Measurements from ENCODE around the gene THOC6.
A peak's percentile ranks its signal among the peaks of the same experiment; 100 is the strongest.
"Not testable (repeated sequence)": the region's sequence is repeated elsewhere in the genome, so short reads cannot be mapped to it uniquely, and the experiment has no call there.

The THOC6 gene

DNA sequence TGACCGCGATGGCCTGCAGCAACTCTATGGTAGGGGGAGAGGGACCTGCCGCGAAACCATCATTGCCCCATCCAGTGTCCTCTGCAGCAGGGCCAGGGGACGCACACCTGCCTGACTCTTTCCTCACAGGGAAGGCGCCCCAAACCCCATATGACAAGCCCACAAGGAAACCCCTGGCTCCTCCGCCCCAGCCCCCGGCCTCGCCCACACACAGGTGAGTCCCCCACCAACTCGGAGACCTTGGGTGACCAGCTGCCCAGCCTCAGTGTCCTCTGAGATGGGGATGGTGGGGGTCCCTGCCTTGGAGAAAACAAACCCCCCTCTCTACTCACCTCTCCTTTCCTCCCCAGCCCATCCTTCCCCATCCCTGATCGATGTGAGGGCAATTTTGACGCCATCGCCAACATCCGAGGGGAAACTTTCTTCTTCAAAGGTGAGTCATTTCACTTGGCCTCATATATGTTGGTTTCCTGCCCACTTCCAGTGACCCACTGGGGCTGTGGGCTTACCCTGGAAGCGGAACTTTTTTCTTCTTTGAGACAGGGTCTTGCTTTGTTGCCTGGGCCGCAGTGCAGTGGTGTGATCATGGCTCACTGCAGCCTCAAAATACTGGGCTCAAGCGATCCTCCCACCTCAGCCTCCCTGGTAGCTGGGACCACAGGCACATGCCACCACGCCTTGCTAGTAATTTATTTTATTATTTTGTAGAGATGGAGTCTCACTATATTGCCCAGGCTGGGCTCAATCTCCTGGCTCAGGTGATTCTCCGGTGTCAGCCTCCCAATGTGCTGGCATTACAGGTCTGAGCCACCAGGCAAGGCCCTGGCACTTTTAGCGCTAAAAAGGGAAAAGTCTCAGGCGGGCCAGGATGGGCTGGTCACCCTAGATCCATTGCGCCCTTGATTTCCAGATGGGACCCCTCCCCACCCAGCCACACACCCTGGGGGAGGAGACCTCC lies 33.6 kb downstream of the THOC6 start:
- DNase-seq, result no peak

DNA sequence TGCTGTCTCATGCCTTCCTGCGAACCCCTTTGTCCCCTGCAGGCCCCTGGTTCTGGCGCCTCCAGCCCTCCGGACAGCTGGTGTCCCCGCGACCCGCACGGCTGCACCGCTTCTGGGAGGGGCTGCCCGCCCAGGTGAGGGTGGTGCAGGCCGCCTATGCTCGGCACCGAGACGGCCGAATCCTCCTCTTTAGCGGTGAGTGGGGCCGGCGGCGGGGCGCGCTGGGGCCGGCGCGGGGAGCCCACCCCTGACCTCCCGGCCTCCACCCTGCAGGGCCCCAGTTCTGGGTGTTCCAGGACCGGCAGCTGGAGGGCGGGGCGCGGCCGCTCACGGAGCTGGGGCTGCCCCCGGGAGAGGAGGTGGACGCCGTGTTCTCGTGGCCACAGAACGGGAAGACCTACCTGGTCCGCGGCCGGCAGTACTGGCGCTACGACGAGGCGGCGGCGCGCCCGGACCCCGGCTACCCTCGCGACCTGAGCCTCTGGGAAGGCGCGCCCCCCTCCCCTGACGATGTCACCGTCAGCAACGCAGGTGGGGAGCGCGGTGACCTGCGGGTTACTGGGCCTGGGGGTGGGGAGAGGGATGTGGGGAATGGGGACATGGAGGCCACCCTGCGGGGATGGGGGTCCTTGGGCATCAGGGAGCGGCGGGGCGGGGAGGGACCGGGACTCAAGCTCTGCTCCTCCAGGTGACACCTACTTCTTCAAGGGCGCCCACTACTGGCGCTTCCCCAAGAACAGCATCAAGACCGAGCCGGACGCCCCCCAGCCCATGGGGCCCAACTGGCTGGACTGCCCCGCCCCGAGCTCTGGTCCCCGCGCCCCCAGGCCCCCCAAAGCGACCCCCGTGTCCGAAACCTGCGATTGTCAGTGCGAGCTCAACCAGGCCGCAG lies 34.5 kb downstream of the THOC6 start:
- peak; percentile 56 for DNase-seq

DNA sequence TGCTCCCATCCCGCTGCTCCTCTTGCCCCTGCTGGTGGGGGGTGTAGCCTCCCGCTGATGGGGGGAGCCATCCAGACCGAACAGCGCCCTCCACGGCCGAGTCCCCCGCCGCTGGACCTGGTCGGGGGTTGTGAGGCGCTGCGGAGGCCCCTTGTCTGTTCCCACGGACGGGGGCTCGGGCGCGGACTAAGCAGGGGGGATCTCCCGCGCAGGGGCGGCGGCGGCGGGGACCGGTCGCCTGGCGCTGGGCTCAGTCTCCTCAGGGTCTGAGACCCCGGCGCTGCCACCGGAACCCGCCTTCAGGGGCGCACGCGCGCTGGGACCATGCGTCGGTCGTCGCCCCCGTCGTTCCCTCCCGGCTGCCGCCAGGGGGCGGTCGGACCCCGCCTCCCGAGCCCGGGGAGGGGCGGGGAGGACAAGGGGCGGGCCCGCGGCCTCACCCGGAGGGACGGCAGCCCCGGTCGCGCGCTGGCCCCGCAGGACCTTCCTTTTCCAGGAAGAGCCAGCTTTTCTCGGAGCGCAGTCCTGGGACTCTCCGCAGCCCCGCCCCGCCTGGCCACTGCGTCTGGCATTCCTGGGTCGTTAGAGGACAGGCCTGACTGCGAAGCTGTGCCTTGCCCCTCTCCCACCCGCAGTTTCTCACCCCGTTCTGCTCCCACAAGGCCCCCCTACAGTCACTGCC lies 35.3 kb downstream of the THOC6 start:
- DNase-seq, result peak; percentile 89

DNA sequence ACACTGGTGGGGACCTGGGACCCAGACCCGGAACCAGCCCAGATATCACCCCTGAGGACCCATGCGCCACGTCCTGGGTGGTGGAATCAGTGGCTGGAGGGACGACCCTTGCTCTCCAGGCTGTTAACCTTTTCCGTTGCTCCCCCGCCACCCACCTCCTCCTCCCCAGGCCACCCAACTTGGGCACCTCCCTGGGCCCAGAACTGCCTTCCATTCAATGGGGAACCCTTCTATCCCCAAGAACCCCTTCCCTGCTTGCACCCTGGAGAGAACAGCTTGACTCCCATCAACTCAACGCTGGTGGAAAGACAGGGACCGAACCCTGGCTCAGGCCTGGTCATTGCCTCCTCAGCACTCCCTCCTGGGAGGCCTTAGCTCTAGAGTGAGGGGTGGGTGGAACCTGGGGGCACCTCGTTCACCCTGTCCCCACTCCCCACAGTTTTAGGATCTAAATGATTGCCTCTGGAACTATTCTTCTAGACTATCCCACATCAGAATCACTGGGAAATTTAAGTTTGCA lies 35.9 kb downstream of the THOC6 start:
- DNase-seq, result no peak

DNA sequence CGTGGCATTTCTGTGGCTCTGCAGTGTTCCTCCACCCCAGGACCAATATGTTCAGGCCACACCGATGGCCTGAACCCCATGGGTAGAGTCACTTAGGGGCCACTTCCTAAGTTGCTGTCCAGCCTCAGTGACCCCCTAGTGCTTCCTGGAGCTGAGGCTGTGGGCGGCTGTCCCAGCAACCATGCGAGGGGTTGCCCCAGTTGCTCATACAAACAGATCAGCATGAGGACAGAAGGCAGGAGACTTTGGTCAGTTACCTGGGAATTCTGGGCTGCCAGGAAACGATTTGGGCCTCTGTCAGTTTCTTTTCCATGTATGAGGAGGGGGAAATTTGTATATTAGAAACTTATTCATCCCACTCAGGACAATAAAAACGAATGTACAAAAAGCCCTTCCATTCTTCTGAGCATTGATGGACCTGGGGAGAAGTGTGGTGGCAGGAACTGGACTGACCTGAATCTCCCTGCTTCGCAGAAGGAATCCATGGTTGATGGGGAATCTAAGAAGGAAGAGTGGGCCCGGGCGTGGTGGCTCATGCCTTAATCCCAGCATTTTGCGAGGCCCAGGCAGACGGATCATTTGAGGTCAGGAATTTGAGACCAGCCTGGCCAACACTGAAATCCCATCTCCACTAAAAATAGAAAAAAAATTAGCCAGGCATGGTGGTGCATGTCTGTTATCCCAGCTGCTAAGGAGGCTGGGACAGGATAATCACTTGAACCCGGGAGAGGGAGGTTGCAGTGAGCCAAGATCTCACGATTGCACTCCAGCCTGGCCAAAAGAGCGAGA lies 36.7 kb downstream of the THOC6 start:
- DNase-seq, result no peak

DNA sequence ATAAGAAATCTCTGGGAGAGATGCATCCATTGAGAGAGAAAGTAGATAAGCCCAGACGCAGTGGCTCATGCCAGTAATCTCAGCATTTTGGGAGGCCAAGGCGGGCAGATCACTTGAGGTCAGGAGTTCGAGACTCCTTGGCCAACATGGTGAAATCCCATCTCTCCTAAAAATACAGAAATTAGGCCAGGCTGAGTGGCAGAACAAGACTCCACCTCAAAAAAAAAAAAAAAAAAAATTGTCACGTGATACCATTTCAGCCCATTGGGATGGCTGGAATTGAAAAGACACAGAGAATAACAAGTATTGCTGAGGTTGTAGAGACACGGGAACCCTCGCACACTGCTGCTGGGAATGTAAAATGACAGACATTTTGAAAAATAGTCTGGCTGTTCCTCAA lies 38.7 kb downstream of the THOC6 start:
- no peak for DNase-seq

DNA sequence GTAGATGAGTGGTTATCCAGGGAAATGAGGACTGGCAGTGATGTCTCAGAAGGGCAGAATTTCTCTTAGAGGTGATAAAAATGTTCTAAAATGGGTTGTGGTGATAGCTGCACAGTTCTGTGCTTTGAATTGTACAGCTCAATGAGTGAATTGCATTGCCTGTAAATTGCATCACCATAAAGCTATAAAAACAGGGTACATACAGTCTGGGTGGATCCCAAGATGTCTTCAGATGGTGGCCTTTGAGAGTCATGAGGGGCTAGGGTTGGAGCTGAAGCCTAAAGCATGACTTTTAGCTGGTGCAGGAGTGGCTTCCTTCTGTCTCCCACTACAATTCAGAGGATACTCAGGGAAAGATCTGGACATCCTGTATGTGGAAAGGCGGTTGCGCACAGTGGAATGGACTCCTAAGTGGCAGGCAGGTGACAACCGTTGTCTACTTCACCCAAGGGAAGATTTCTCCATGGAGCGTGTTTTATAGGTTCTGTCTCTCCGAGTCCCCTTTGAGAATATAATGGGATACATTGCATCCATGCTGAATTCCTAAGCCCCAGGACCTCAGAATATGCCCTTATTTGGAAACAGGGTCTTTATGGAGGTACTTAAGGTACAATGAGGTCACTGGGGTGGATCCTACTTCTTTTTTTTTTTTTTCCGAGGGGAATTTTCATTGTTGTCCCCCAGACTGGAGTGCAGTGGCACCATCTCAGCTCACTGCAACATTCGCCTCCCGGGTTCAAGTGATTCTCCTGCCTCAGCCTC lies 40.0 kb downstream of the THOC6 start:
- DNase-seq, result no peak

DNA sequence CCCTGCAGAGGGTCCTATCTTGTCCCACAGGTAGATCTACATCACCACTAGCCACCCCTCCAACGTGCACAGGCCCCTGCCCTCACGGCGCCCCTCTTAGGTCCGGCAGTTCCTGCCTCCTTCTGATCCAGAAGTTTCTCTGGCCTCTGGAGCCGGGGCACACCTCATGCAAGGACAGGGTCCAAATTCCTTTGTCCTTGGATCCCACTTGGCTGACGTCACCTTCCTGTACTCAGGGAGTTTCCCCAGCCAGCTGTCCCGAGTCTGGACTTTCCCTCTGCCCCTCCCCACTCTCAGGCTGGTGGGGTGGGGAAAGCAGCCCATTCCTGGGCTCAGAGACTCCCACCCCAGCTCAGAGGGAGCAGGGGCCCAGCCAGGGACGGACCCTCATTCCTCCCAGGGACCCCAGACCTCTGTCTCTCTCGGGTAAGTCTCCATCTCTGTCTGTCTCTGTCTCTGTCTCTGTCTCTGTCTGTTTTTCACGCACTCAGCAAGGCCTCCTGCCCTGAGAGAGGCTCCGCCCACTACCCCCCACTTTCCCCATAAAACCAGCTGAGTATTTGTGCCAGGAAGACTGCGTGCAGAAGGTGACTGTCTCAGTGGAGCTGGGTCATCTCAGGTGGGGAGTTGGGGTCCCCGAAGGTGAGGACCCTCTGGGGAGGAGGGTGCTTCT lies 41.4 kb downstream of the THOC6 start, which contains the start of gene IL32:
Gene IL32, plus strand, starts transcription at position 572 of the 673 bp plus-strand sequence. CDS start 172 bp downstream, outside the sequence.
- peak; percentile 80 for DNase-seq

DNA sequence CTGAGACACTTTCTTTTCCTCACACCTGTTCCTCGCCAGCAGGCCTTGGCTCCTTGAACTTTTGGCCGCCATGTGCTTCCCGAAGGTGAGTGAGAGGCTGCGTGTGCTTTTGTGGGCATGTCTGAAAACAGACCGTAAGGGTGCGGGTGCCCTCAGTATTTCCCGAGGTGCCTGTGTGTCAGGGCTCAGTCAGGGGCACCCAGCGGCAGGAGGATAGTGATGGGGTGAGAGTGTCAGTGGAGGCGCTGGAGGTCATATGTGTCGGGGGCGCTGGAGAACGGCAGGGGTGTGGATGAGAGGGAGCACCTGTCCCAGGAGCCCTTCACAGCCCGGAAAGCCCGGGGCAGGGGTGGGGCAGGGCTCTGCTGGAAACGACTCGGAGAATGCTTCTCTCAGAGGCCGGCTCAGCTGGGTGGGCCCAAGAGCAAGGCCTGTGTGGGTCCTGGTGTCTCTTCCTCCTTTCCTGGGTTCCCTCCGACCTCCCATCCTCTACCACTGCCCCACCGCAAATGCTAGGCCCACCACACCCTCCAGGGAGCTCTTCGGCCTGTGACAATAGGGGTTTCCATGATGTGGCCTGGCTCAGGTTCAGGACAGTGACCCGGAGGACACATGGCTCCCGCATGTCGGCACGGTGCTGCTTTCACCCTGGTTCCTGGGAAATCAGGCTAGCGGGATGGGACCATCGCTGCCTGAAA lies 42.1 kb downstream of the THOC6 start:
- DNase-seq, result peak; percentile 47

DNA sequence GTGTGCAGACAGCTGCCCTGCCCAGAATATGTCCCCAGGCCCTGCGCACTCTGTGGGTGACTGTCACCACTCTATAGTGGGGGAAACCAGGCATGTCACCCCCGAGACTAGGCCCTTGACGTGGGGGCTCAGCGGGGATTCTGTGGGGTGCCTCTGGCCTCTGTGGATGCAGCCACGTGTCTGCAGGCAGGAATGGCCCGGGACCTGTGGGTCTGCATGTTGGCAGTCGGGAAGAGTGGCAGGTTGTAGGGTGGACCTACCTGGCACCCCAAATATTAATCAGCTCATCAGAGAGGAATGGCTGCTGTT lies 42.6 kb downstream of the THOC6 start:
- peak; percentile 21 for DNase-seq

DNA sequence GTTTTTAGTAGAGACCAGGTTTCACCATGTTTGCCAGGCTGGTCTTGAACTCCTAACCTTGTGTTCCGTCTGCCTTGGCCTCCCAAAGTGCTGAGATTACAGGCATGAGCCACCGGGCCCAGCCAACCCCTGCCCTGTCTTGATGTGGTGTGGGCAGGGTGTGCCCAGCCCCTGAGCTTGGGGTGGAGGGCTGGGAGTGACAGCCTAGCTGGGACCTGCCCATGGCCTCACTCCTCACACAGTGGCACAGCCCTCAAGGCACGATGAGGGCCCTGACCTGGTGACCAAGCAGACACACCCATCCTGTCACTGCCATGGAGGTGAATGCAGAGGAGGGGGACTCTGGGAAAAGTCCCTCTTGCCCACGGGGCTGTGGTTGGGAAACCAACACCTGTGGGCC lies 44.7 kb downstream of the THOC6 start:
- DNase-seq, result no peak

DNA sequence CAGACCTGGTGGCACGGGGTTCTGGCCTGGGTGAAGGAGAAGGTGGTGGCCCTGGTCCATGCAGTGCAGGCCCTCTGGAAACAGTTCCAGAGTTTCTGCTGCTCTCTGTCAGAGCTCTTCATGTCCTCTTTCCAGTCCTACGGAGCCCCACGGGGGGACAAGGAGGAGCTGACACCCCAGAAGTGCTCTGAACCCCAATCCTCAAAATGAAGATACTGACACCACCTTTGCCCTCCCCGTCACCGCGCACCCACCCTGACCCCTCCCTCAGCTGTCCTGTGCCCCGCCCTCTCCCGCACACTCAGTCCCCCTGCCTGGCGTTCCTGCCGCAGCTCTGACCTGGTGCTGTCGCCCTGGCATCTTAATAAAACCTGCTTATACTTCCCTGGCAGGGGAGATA lies 45.3 kb downstream of the THOC6 start:
- not testable (repeated sequence) for DNase-seq

DNA sequence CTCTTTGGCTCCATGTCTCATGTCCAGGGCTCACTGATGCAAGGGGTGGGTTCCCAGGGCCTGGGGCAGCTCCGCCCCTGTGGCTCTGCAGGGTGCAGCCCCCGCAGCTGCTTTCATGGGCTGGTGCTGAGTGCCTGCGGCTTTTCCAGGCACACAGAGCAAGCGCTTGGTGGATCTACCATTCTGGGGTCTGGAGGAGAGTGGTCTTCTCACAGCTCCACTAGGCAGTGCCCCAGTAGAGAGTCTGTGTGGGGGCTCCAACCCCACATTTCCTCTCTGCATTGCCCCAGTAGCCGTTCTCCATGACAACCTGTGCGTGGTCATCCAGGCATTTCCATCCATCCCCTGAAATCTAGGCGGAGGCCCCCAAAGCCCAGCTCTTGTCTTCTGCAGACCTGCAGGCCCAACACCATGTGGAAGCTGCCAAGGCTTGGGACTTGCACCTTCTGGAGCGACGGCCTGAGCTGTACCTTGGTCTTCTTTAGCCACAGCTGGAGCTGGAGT lies 46.8 kb downstream of the THOC6 start:
- DNase-seq, result no peak

DNA sequence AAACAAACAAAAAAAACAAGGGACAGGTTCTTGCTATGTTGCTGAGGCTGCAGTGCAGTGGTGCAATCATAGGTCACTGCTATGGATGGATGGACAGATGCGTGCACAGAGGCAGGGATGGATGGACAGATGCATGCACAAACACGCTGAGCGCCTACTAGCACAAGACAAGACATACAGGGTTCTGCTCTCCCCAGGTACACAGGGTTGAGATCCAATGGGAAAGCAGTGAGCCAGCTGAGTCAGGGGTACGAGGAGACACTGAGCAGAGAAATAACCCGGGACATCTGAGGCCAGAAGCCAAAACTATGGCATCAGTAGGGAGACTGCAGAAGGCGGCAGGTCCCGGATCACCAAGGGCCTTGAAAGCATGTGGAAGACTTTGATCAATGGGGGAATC lies 47.8 kb downstream of the THOC6 start:
- DNase-seq, result no peak

DNA sequence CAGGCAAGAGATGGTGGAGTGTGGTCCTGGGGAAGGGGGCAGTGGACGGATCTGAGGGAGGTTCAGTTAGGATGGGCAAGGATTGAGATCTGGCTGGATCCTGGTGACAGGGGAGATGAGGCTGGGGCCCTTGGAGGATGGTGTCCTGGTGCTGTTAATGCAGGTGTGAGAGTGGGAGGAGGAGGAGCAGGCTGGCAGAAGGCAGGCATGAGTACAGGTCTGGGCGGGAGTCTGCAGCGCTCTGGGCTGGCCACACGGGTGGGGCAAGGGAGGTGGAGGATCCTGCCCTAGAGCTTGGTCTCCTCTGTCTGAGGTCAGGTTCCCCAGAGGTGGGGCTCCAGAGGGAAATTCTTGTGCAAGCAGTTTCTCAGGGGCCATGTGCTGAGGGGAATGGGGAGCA lies 48.3 kb downstream of the THOC6 start:
- not testable (repeated sequence) for DNase-seq

DNA sequence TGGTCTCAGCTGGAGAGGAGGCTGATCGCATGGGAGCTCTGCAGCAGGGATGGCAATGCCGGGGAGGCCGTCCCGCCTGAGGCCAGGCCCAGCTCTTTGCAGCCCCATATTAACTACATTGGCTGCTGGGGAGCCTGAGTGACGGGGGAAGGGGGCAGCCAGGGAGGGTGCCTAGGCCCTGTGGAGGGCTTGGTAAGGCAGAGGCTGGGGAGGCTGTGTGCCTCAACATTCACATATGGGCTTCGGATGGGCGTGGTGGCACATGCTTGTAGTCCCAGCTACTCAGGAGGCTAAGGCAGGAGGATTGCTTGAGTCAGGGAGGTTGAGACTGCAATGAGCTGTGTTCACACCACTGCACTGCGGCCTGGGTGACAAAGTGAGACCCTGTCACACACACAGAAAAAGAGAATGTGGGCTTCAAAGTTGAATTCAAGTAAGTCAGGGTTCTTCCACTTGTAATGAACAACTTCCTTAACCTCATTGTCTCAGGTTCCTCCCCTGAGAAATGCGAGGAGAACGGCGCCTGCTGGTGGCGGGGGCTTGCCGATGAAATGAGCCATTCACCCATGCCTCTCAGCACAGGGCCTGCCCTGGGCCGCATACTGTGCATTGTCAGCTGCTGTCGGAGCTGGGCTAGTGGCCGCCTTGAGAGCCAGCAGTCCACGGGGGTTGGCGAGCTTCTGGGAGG lies 48.9 kb downstream of the THOC6 start:
- not testable (repeated sequence) for DNase-seq

DNA sequence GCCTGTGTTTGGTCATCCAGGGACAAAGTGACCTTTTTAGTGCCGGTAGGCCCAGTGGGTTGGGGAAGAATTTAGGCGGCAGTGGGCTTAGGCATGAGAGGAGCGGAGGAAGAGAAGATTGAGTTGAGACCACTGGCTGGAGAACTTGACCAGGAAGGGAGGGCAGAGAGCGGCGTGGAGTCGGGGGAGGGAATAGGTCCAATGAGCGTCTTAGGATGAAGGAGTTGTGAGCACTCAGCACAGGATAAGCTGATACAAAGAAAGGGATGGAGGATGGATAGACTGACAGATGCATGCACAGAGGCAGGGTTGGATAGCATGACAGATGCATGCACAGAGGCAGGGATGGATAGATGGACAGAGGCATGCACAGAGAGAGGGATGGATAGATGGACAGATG lies 49.6 kb downstream of the THOC6 start:
- no peak for DNase-seq

DNA sequence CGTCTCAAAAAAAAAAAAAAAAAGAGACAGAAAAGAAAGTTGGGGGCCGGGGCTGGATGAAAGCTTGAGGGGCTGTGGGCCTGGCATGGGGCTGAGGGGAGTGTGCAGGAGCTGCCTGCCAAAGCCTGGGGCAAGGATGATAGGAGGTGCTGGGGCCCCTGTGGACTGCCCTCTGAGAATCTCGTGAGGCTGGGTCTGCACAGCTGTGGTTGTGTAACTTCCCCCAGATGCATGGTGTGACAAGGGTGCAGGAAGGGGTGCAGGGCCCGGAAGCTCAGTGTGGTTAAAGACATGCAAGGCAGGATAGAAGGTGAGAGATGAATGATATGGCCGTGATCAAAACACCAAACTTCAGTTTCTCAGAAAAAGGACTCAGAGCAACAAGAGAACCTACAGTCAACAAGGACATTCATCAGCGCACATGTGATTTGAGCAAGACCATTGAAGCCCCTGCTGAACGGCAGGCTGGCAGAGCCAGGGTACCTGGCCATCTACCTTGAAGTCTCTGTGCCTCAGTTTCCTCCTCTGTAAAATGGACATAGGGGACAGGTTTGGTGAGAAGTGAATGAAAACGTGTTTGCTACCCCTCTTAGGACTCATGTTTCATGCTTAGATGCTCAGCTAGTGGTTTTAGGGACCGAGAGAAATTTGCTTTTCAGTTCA lies 51.2 kb downstream of the THOC6 start:
- peak; percentile 81 for DNase-seq

DNA sequence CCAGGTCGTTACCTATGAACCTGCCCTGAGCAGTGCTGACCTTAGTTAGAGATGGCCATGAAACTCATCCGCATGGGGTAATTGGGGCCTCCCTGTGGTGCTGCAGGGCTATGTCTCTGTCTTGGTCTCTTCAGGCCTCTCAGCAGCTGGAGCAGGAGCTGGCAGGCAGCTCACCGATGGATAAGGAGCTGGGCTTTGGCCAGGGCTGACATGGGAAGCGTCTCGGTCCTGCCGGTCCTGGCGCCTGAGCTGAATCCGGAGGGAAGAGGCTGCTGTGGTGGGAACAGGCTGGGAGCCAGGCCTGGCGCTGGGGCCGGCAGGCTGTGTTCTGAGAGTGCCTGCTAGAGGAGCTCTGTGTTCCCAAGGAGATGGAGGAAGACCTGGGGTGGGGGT lies 51.7 kb downstream of the THOC6 start:
- no peak for DNase-seq

Measured in activated naive CD4-positive, alpha-beta T cell treated with Interleukin-2 at 50 U/mL for 16 hours (primary cell).